H1 (cell line): Measurements from ENCODE around the gene MBD5. TPM values are rescaled to one million over a fixed set of nuclear protein-coding genes. Genes with fewer than 3 reads are reported as not detected.

ENCODE experiments used
- CTCF ChIA-PET: fragments of 300-600 bp; sonication (Branson Sonifier 250); formaldehyde crosslinking; loops from one replicate; lab custom pipeline; 2021; ENCODE audit not compliant: partially characterized antibody; lab: Charles Lee
- POLR2A ChIA-PET: fragments of 300-600 bp; sonication (Branson Sonifier 250); formaldehyde crosslinking; loops from one replicate; lab custom pipeline; 2021; ENCODE audit warnings: inconsistent platforms; ENCODE audit not compliant: partially characterized antibody; lab: Charles Lee
- DNase-seq, 2 experiments: peaks; one replicate each; pipeline versions ENCODE4 v3.0.0 to v3.0.0-alpha.2; 2010 to 2022; ENCODE audit warnings: low spot score in 2 of 2, low read depth in 1 of 2, mixed read lengths in 1 of 2
- FAIRE-seq: peaks from 2 replicates; lab custom pipeline; 2011; peaks lifted over from hg19 to GRCh38; lab: Jason Lieb, UNC
- H2AFZ ChIP-seq: 2 replicates; pipeline ENCODE4 v1.8.1; 2012; ENCODE audit warnings: low read length, inconsistent platforms
- H2AK5ac ChIP-seq: 2 replicates; pipeline ENCODE4 v1.6.1; 2013; ENCODE audit warnings: low read depth, low read length
- H2BK120ac ChIP-seq: replicated peaks from 2 replicates; pipeline ENCODE3; 2013; ENCODE audit warnings: low read depth, low read length, inconsistent platforms
- H2BK12ac ChIP-seq: 2 replicates; pipeline ENCODE4 v1.6.1; 2013; ENCODE audit warnings: low read depth, low read length
- H2BK15ac ChIP-seq: 2 replicates; pipeline ENCODE4 v1.6.1; 2013; ENCODE audit warnings: low read length
- H2BK20ac ChIP-seq: 2 replicates; pipeline ENCODE4 v1.6.1; 2013; ENCODE audit warnings: low read length
- H2BK5ac ChIP-seq: 2 replicates; pipeline ENCODE4 v1.6.1; 2013; ENCODE audit warnings: low read depth, low read length
- H3K14ac ChIP-seq: 2 replicates; pipeline ENCODE4 v1.6.1; 2013; ENCODE audit warnings: inconsistent platforms; ENCODE audit not compliant: insufficient read length
- H3K18ac ChIP-seq: 2 replicates; pipeline ENCODE4 v1.6.1; 2013; ENCODE audit warnings: low read length; ENCODE audit errors: extremely low read depth
- H3K23ac ChIP-seq: 2 replicates; pipeline ENCODE4 v1.6.1; 2013; ENCODE audit warnings: inconsistent platforms; ENCODE audit not compliant: insufficient read length
- H3K23me2 ChIP-seq: 2 replicates; pipeline ENCODE4 v1.6.1; 2013; ENCODE audit warnings: low read depth, low read length
- H3K27ac ChIP-seq: 2 replicates; pipeline ENCODE4 v1.6.1; 2011; ENCODE audit warnings: low read depth, low read length, inconsistent platforms
- H3K27me3 ChIP-seq, 4 experiments: replicated peaks in 1 of 4; 1 replicate in 1 of 4; 2 replicates in 3 of 4; pipeline versions ENCODE4 v1.6.1 to v1.8.1; 2011 to 2013; ENCODE audit warnings: low read length in 3 of 4, mild to moderate bottlenecking in 3 of 4, inconsistent platforms in 2 of 4, mixed read lengths in 2 of 4, moderate library complexity in 1 of 4; ENCODE audit not compliant: control insufficient read depth in 3 of 4, insufficient read depth in 3 of 4; ENCODE audit errors: extremely low read depth in 1 of 4
- H3K36me3 ChIP-seq, 4 experiments: 2 replicates each; pipeline versions ENCODE4 v1.6.1 to v1.8.1; 2011 to 2013; ENCODE audit warnings: mild to moderate bottlenecking in 4 of 4, low read length in 3 of 4, moderate library complexity in 2 of 4, control low read depth in 1 of 4, inconsistent platforms in 1 of 4; ENCODE audit not compliant: insufficient read depth in 4 of 4, control insufficient read depth in 2 of 4
- H3K4ac ChIP-seq: replicated peaks from 2 replicates; pipeline ENCODE3; 2013; ENCODE audit warnings: low read length, low read depth, mixed read lengths, inconsistent platforms; ENCODE audit not compliant: insufficient read length
- H3K4me1 ChIP-seq, 4 experiments: replicated peaks in 1 of 4; 1 replicate in 1 of 4; 2 replicates in 3 of 4; pipeline versions ENCODE4 v1.6.1 to v1.8.1; 2011 to 2013; ENCODE audit warnings: low read length in 3 of 4, inconsistent platforms in 2 of 4, mixed read lengths in 1 of 4; ENCODE audit not compliant: insufficient read depth in 4 of 4, control insufficient read depth in 3 of 4
- H3K4me2 ChIP-seq, 2 experiments: 2 replicates each; pipeline versions ENCODE4 v1.6.1 to v1.8.1; 2011 to 2013; ENCODE audit warnings: low read depth in 2 of 2, low read length in 2 of 2, control low read depth in 1 of 2, inconsistent platforms in 1 of 2, mild to moderate bottlenecking in 1 of 2; ENCODE audit not compliant: insufficient read depth in 1 of 2
- H3K4me3 ChIP-seq, 4 experiments: fragments of 200-600, 300-600 bp in 1 of 4; sonication (generic), shearing (Covaris generic), sonication (Bioruptor Twin) in 1 of 4; 2 replicates each; pipeline versions ENCODE4 v1.5.1 to v1.8.1; 2011 to 2016; ENCODE audit warnings: low read length in 4 of 4, low read depth in 3 of 4, control low read depth in 2 of 4, inconsistent platforms in 2 of 4, mild to moderate bottlenecking in 2 of 4, mixed read lengths in 1 of 4, moderate library complexity in 1 of 4; ENCODE audit not compliant: insufficient read depth in 2 of 4; ENCODE audit errors: extremely low read depth in 1 of 4
- H3K56ac ChIP-seq: replicated peaks from 2 replicates; pipeline ENCODE3; 2013; ENCODE audit warnings: low read depth, mild to moderate bottlenecking, mixed read lengths, low read length, inconsistent platforms; ENCODE audit not compliant: insufficient read length
- H3K79me1 ChIP-seq: 2 replicates; pipeline ENCODE4 v1.6.1; 2013; ENCODE audit warnings: low read depth, low read length, control low read depth
- H3K79me2 ChIP-seq, 2 experiments: 2 replicates each; pipeline versions ENCODE4 v1.6.1 to v1.8.1; 2012 to 2013; ENCODE audit warnings: low read length in 2 of 2, mild to moderate bottlenecking in 2 of 2, inconsistent platforms in 1 of 2; ENCODE audit not compliant: insufficient read depth in 2 of 2, control insufficient read depth in 1 of 2
- H3K9ac ChIP-seq, 4 experiments: replicated peaks in 1 of 4; 1 replicate in 1 of 4; 2 replicates in 3 of 4; pipeline versions ENCODE4 v1.6.1 to v1.8.1; 2011 to 2013; ENCODE audit warnings: low read depth in 3 of 4, low read length in 3 of 4, control low read depth in 2 of 4, mild to moderate bottlenecking in 2 of 4, moderate library complexity in 2 of 4, inconsistent platforms in 1 of 4; ENCODE audit errors: extremely low read depth in 1 of 4
- H3K9me3 ChIP-seq, 2 experiments: 2 replicates each; pipeline versions ENCODE4 v1.6.1 to v1.8.1; 2012 to 2013; ENCODE audit warnings: mild to moderate bottlenecking in 2 of 2, moderate library complexity in 2 of 2, control low read depth in 1 of 2, inconsistent platforms in 1 of 2, low read depth in 1 of 2, low read length in 1 of 2, mixed read lengths in 1 of 2; ENCODE audit not compliant: insufficient read depth in 2 of 2
- H4K20me1 ChIP-seq, 2 experiments: replicated peaks in 1 of 2; 2 replicates each; pipeline versions ENCODE3 to v1.8.1; 2011 to 2013; ENCODE audit warnings: inconsistent platforms in 2 of 2, low read length in 2 of 2, mild to moderate bottlenecking in 1 of 2; ENCODE audit not compliant: insufficient read depth in 2 of 2, control insufficient read depth in 1 of 2
- H4K5ac ChIP-seq: 2 replicates; pipeline ENCODE4 v1.6.1; 2013; ENCODE audit warnings: low read length, low read depth, mixed read lengths, inconsistent platforms; ENCODE audit not compliant: insufficient read length
- H4K8ac ChIP-seq: 2 replicates; pipeline ENCODE4 v1.8.0; 2013; ENCODE audit warnings: mild to moderate bottlenecking, moderate library complexity, low read length, inconsistent platforms; ENCODE audit not compliant: insufficient read depth; ENCODE audit errors: extremely low read depth
- H4K91ac ChIP-seq: replicated peaks from 2 replicates; pipeline ENCODE3; 2013; ENCODE audit warnings: low read length, mixed read lengths, inconsistent platforms; ENCODE audit not compliant: insufficient read length
- ASH2L ChIP-seq: fragments of 200-600, 300-600 bp; sonication (generic); IDR thresholded peaks from one replicate; pipeline ENCODE4 v1.7.1; 2017; ENCODE audit warnings: low read length
- BCL11A ChIP-seq, 2 experiments: IDR thresholded peaks; one replicate each; pipeline ENCODE4 v1.6.1; 2011; ENCODE audit warnings: low read depth in 2 of 2, low read length in 2 of 2, mild to moderate bottlenecking in 2 of 2
- EZH2 ChIP-seq: fragments of 200-600 bp; sonication (generic); IDR thresholded peaks from 2 replicates; pipeline ENCODE4 v1.7.1; 2012; ENCODE audit warnings: low read depth, mild to moderate bottlenecking, moderate library complexity, low read length, inconsistent platforms; ENCODE audit not compliant: severe bottlenecking
- GABPA ChIP-seq: IDR thresholded peaks from 2 replicates; pipeline ENCODE4 v1.6.1; 2011; ENCODE audit warnings: mild to moderate bottlenecking, low read length, moderate library complexity, borderline replicate concordance; ENCODE audit not compliant: insufficient read depth
- JUN ChIP-seq: IDR thresholded peaks from 2 replicates; pipeline ENCODE4 v1.6.1; 2011; ENCODE audit warnings: low read depth, mild to moderate bottlenecking, improper control_type of control experiment, low read length
- JUND ChIP-seq: IDR thresholded peaks from 2 replicates; pipeline ENCODE4 v1.6.1; 2011; ENCODE audit warnings: mild to moderate bottlenecking, improper control_type of control experiment, low read length
- KDM1A ChIP-seq: fragments of 200-600, 300-600 bp; sonication (generic); IDR thresholded peaks from 2 replicates; pipeline ENCODE4 v1.7.1; 2016; ENCODE audit warnings: mild to moderate bottlenecking, low read length, borderline replicate concordance
- NRF1 ChIP-seq: IDR thresholded peaks from 2 replicates; pipeline ENCODE4 v1.6.1; 2011; ENCODE audit warnings: mild to moderate bottlenecking, low read depth, low read length, improper control_type of control experiment
- POLR2A ChIP-seq, 2 experiments: IDR thresholded peaks; 1 replicate in 1 of 2; 2 replicates in 1 of 2; pipeline ENCODE4 v1.6.1; 2011; ENCODE audit warnings: low read depth in 2 of 2, low read length in 2 of 2, mild to moderate bottlenecking in 2 of 2; ENCODE audit errors: control extremely low read depth in 1 of 2
- RAD21 ChIP-seq, 2 experiments: IDR thresholded peaks in 1 of 2; conservative IDR thresholded peaks in 1 of 2; 2 replicates each; pipeline ENCODE4 v1.6.1; 2011; ENCODE audit warnings: low read depth in 2 of 2, low read length in 2 of 2, improper control_type of control experiment in 1 of 2, inconsistent platforms in 1 of 2, mild to moderate bottlenecking in 1 of 2, moderate library complexity in 1 of 2
- SAP30 ChIP-seq: fragments of 300-600 bp; sonication (generic); IDR thresholded peaks from 2 replicates; pipeline ENCODE4 v1.7.1; 2012; ENCODE audit warnings: low read length, moderate library complexity, mild to moderate bottlenecking, inconsistent platforms; ENCODE audit not compliant: insufficient read depth, insufficient replicate concordance
- SP2 ChIP-seq: IDR thresholded peaks from 2 replicates; pipeline ENCODE4 v1.6.1; 2012; ENCODE audit warnings: mild to moderate bottlenecking, low read length, inconsistent platforms
- TAF1 ChIP-seq: IDR thresholded peaks from 2 replicates; pipeline ENCODE4 v1.6.1; 2011; ENCODE audit warnings: mild to moderate bottlenecking, low read depth, low read length
- TBP ChIP-seq: IDR thresholded peaks from 2 replicates; pipeline ENCODE4 v1.6.1; 2011; ENCODE audit warnings: low read depth, low read length, improper control_type of control experiment
- TEAD4 ChIP-seq: IDR thresholded peaks from 2 replicates; pipeline ENCODE4 v1.6.1; 2012; ENCODE audit warnings: low read depth, low read length, inconsistent platforms, mixed read lengths
- YY1 ChIP-seq: IDR thresholded peaks from 2 replicates; pipeline ENCODE4 v1.6.1; 2011; ENCODE audit warnings: low read depth, mild to moderate bottlenecking, low read length
- WGBS, 2 experiments: shearing (Covaris generic) in 1 of 2; methylation state at CpG; one replicate each; pipeline versions ENCODE4 v1.1.6 to v1.1.7; 2013 to 2015; ENCODE audit warnings: low lambda C conversion rate in 2 of 2, mixed read lengths in 2 of 2, inconsistent platforms in 1 of 2, low coverage in 1 of 2, missing lambda C conversion rate in 1 of 2; ENCODE audit not compliant: insufficient replicate concordance in 2 of 2, insufficient coverage in 1 of 2, insufficient read length in 1 of 2; ENCODE audit errors: extremely low coverage in 1 of 2, missing lambda C conversion rate in 1 of 2; 5-methylcytosine and 5-hydroxymethylcytosine counted together
- polyA plus RNA-seq, 7 experiments: library from polyadenylated mRNA; depleted of rRNA in 3 of 7; stranded (reverse) in 5 of 7; unstranded in 2 of 7; fragments of >200 nt in 5 of 7; fragments of 200-250 nt in 2 of 7; gene quantifications; 1 replicate in 5 of 7; 2 replicates in 1 of 7; 4 replicates in 1 of 7; pipeline versions ENCODE4 v1.2.1 to v1.2.3, GENCODE V29; 2011 to 2013; ENCODE audit warnings: missing spikeins in 2 of 7, mixed read lengths in 2 of 7
- total RNA-seq: library from RNA; stranded (reverse); fragmentation: NEBNext Ultra II Directional; extraction: Animal tissue kit (Norgen Biotek cat#: 25700); gene quantifications from 2 replicates; pipeline ENCODE4 v1.2.1, GENCODE V29; 2021

The MBD5 gene
- total and polyA plus RNA-seq, 2 of the 8 experiments (the other 6 are each of a cell fraction or from before 2014, with no cell fraction given), result 9.7 to 29.4 TPM

- H2AK5ac ChIP-seq, result no peak overlapping the region
- H2AFZ ChIP-seq, result no peak overlapping the region
- H2BK20ac ChIP-seq, result no peak overlapping the region
- FAIRE-seq, result no peak
- H3K23ac ChIP-seq, result no peak overlapping the region
- no peaks in the 10 kb centered on the region for H3K79me1 ChIP-seq
- no peak overlapping the region for H3K27ac ChIP-seq
- H3K4me1 ChIP-seq, result no peaks in the 10 kb centered on the region; a peak in 1 of 7 replicates
- H3K18ac ChIP-seq, result no peak overlapping the region
- no peak overlapping the region for H4K5ac ChIP-seq
- ChIA-PET POLR2A (no interaction called here), CTCF (interaction anchor here (0.9 to 5.6 kb wide), 3 partner anchors 11 to 191 kb away, joined by 3 to 18 read pairs (median 3); no protein-coding TSS in a partner anchor)
- no peak overlapping the region for H4K8ac ChIP-seq
- H3K56ac ChIP-seq, result no peak overlapping the region
- H2BK5ac ChIP-seq, result no peak overlapping the region
- no peaks in the 10 kb centered on the region for H4K20me1 ChIP-seq
- H3K4me2 ChIP-seq, result no peak overlapping the region
- no peaks in the 10 kb centered on the region for H3K23me2 ChIP-seq
- H2BK15ac ChIP-seq, result no peak overlapping the region
- H3K36me3 ChIP-seq, result no peaks in the 10 kb centered on the region
- H3K27me3 ChIP-seq, result no peaks in the 10 kb centered on the region
- no peak overlapping the region for H3K9ac ChIP-seq
- H3K4me3 ChIP-seq, result no peak overlapping the region
- no peak overlapping the region for H2BK12ac ChIP-seq
- no peak for DNase-seq
- H4K91ac ChIP-seq, result no peak overlapping the region
- WGBS, 2 experiments, result 78% methylated on average over 6 of the region's 6 CpGs; no CpG with 5 or more reads in 1 of the 2 experiments
- H2BK120ac ChIP-seq, result no peak overlapping the region
- no peak overlapping the region for H3K4ac ChIP-seq
- H3K14ac ChIP-seq, result no peak overlapping the region
- H3K79me2 ChIP-seq, result no peaks in the 10 kb centered on the region
- H3K9me3 ChIP-seq, result no peaks in the 10 kb centered on the region
- TF ChIP-seq TEAD4, result no peak
- TF ChIP-seq JUN, result no peak
- no peak for TF ChIP-seq NRF1
- TF ChIP-seq SAP30, result no peak
- TF ChIP-seq GABPA, result no peak
- TF ChIP-seq RAD21 (IDR thresholded peaks at IDR 0.05 in 1 of 2, conservative IDR thresholded peaks at IDR 0.05 in 1 of 2; ENCODE audit: low read depth in 2 of 2, low read length in 2 of 2), result no peak
- TF ChIP-seq TAF1, result no peak
- TF ChIP-seq YY1, result no peak
- TF ChIP-seq POLR2A (IDR thresholded peaks at IDR 0.05; ENCODE audit: control extremely low read depth in 1 of 2, low read depth in 2 of 2, low read length in 2 of 2), result no peak
- no peak for TF ChIP-seq JUND
- no peak for TF ChIP-seq KDM1A
- TF ChIP-seq SP2, result no peak
- no peak for TF ChIP-seq EZH2
- TF ChIP-seq ASH2L, result no peak
- TF ChIP-seq TBP, result no peak
- no peak for TF ChIP-seq BCL11A (IDR thresholded peaks at IDR 0.05; ENCODE audit: low read depth in 2 of 2, low read length in 2 of 2)
Observed at GRCh38 chr2:148542614-148543013, 521.7 kb downstream of the MBD5 start.
